CD4-positive, alpha-beta T cell treated with Interleukin-4 for 4 hours (primary cell): ENCODE data around the gene SETD4.

ENCODE experiments used
- DNase-seq: peaks from one replicate; pipeline ENCODE4 v3.0.0-alpha.2; 2020

SETD4 gene

GRCh38 chr21:36003776-36004175 is 56.5 kb downstream of the SETD4 start:
- no peak for DNase-seq

GRCh38 chr21:35996217-35996616 is 64.1 kb downstream of the SETD4 start:
- no peak for DNase-seq

GRCh38 chr21:35995522-35996088 is 64.7 kb downstream of the SETD4 start:
- no peak for DNase-seq

- no peak for DNase-seq
Measured at GRCh38 chr21:35994613-35995012, 65.7 kb downstream of the SETD4 start.

GRCh38 chr21:35993875-35994490 is 66.3 kb downstream of the SETD4 start:
- no peak for DNase-seq

GRCh38 chr21:35991131-35991530 is 69.2 kb downstream of the SETD4 start:
- no peak for DNase-seq

GRCh38 chr21:35990609-35991008 is 69.7 kb downstream of the SETD4 start:
- no peak for DNase-seq

- DNase-seq, result no peak
Measured at GRCh38 chr21:35989138-35989735, 71.1 kb downstream of the SETD4 start.

GRCh38 chr21:35988416-35989137 is 71.7 kb downstream of the SETD4 start:
- no peak for DNase-seq

GRCh38 chr21:35987475-35987874 is 72.9 kb downstream of the SETD4 start:
- DNase-seq, result no peak

- no peak for DNase-seq
Measured at GRCh38 chr21:35984654-35985361, 75.5 kb downstream of the SETD4 start.
